ENCODE data around the gene PTPRR.

Gene PTPRR

DNA sequence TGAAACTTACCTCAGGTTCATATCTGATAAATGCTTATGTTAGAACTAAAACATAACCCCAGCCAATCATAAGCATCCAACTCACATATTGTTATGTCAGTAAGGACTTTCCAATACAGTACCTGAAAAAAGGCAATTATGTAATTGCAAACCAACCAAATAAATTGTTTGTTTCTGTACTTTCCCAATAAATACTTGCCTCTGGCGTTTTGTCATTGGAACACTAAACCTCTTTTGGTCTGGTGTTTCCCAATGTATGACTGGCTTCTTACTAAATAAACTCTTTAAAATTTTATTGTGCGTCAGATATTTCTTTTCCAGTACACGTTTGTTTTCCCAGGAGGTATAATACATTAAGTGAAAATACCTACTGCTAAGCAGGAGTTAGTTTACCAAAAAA lies 276.6 kb downstream of the PTPRR start:
- H3K4me2 ChIP-seq (ENCODE audit: low read length) = no peak overlapping the region
- no peak overlapping the region for H3K9ac ChIP-seq (ENCODE audit: low read length)
- H2AFZ ChIP-seq (ENCODE audit: insufficient read depth, low read length, poor library complexity) = no peak overlapping the region
- no peak overlapping the region for H3K4me3 ChIP-seq (ENCODE audit: low read depth, low read length)
- no peak overlapping the region for H3K27ac ChIP-seq (ENCODE audit: low read depth, low read length)
- no peaks in the 10 kb centered on the region for H3K36me3 ChIP-seq (ENCODE audit: control insufficient read depth in 1 of 2, insufficient read depth in 2 of 2, low read length in 2 of 2)
- peaks cover 5% of the 10 kb centered on the region for H3K79me1 ChIP-seq (ENCODE audit: low read length)
- H3K14ac ChIP-seq (ENCODE audit: low read length) = no peak overlapping the region
- no peaks in the 10 kb centered on the region for H3K27me3 ChIP-seq (ENCODE audit: insufficient read depth, low read length)
- no peaks in the 10 kb centered on the region for H3K9me3 ChIP-seq (ENCODE audit: insufficient read depth, low read depth, low read length)
- no peak overlapping the region for H2AK5ac ChIP-seq (ENCODE audit: low read length)
- no peak overlapping the region for H3K4ac ChIP-seq (ENCODE audit: low read depth, low read length)
- no peak overlapping the region for H2BK5ac ChIP-seq (ENCODE audit: low read depth, low read length, poor library complexity)
- no peaks in the 10 kb centered on the region for H3K79me2 ChIP-seq (ENCODE audit: control insufficient read depth, insufficient read depth, low read length, poor library complexity)
- H3K18ac ChIP-seq (ENCODE audit: low read length) = no peak overlapping the region
- H4K91ac ChIP-seq (ENCODE audit: low read depth, low read length) = no peak overlapping the region
- no peak overlapping the region for H4K12ac ChIP-seq (ENCODE audit: low read depth, low read length)
- WGBS (ENCODE audit: extremely low coverage, insufficient coverage, insufficient read length) = no CpG with 5 or more reads among the region's 3 CpGs
- no peak for DNase-seq
- no peak overlapping the region for H4K8ac ChIP-seq (ENCODE audit: low read depth, low read length)
- H3K23ac ChIP-seq (ENCODE audit: low read length) = no peak overlapping the region
- H2BK12ac ChIP-seq (ENCODE audit: low read length) = no peak overlapping the region
- H3K4me1 ChIP-seq (ENCODE audit: control insufficient read depth in 1 of 2, insufficient read depth in 2 of 2, low read length in 2 of 2) = peaks cover 4 to 5% of the 10 kb centered on the region in 2 experiments
- no peak overlapping the region for H2BK120ac ChIP-seq (ENCODE audit: insufficient read depth, low read length, poor library complexity)

DNA sequence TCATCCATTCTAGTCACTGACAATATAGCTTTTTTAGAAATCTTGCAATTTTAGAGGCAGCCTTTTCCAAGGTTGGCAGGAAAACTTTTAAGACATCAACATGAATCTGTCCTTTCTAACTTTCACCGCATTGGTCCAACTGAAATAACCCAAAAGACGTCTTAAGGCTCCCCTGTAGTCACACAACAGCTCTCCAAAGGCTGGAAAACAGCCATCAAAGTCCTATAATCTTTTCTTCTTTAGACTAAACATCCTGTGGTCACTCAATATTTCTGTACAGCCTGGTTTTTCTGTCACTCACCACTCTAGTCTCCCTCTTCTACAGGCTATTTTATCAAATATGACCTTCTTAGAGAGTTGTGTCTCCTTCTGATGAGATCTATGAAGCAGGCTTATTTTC lies 278.8 kb downstream of the PTPRR start:
- no CpG with 5 or more reads among the region's 2 CpGs for WGBS (ENCODE audit: extremely low coverage, insufficient coverage, insufficient read length)
- Histone ChIP-seq H3K4me2 (ENCODE audit: low read length) (no peak overlapping the region), H3K18ac (ENCODE audit: low read length) (no peak overlapping the region), H3K79me2 (ENCODE audit: control insufficient read depth, insufficient read depth, low read length, poor library complexity) (no peaks in the 10 kb centered on the region), H3K79me1 (ENCODE audit: low read length) (peaks cover 5% of the 10 kb centered on the region), H3K4me3 (ENCODE audit: low read depth, low read length) (no peak overlapping the region), H3K27ac (ENCODE audit: low read depth, low read length) (no peak overlapping the region), H3K36me3 (ENCODE audit: control insufficient read depth in 1 of 2, insufficient read depth in 2 of 2, low read length in 2 of 2) (no peaks in the 10 kb centered on the region), H4K12ac (ENCODE audit: low read depth, low read length) (no peak overlapping the region), H2BK5ac (ENCODE audit: low read depth, low read length, poor library complexity) (no peak overlapping the region), H4K8ac (ENCODE audit: low read depth, low read length) (no peak overlapping the region), H3K14ac (ENCODE audit: low read length) (no peak overlapping the region), H2BK12ac (ENCODE audit: low read length) (no peak overlapping the region), H2BK120ac (ENCODE audit: insufficient read depth, low read length, poor library complexity) (no peak overlapping the region), H3K9ac (ENCODE audit: low read length) (no peak overlapping the region), H2AK5ac (ENCODE audit: low read length) (no peak overlapping the region), H3K23ac (ENCODE audit: low read length) (no peak overlapping the region), H3K27me3 (ENCODE audit: insufficient read depth, low read length) (no peaks in the 10 kb centered on the region), H3K4ac (ENCODE audit: low read depth, low read length) (no peak overlapping the region), H3K9me3 (ENCODE audit: insufficient read depth, low read depth, low read length) (no peaks in the 10 kb centered on the region), H2AFZ (ENCODE audit: insufficient read depth, low read length, poor library complexity) (no peak overlapping the region), H4K91ac (ENCODE audit: low read depth, low read length) (no peak overlapping the region), H3K4me1 (ENCODE audit: control insufficient read depth in 1 of 2, insufficient read depth in 2 of 2, low read length in 2 of 2) (peaks cover 4 to 5% of the 10 kb centered on the region in 2 experiments)
- DNase-seq = no peak

- Histone ChIP-seq H3K36me3 (ENCODE audit: control insufficient read depth in 1 of 2, insufficient read depth in 2 of 2, low read length in 2 of 2) (no peaks in the 10 kb centered on the region), H3K23ac (ENCODE audit: low read length) (no peak overlapping the region), H2AFZ (ENCODE audit: insufficient read depth, low read length, poor library complexity) (no peak overlapping the region), H3K79me2 (ENCODE audit: control insufficient read depth, insufficient read depth, low read length, poor library complexity) (no peaks in the 10 kb centered on the region), H3K27ac (ENCODE audit: low read depth, low read length) (no peak overlapping the region), H3K4me3 (ENCODE audit: low read depth, low read length) (no peak overlapping the region), H3K4ac (ENCODE audit: low read depth, low read length) (no peak overlapping the region), H2BK5ac (ENCODE audit: low read depth, low read length, poor library complexity) (no peak overlapping the region), H4K12ac (ENCODE audit: low read depth, low read length) (no peak overlapping the region), H2AK5ac (ENCODE audit: low read length) (no peak overlapping the region), H2BK120ac (ENCODE audit: insufficient read depth, low read length, poor library complexity) (no peak overlapping the region), H3K18ac (ENCODE audit: low read length) (no peak overlapping the region), H4K91ac (ENCODE audit: low read depth, low read length) (no peak overlapping the region), H3K14ac (ENCODE audit: low read length) (no peak overlapping the region), H3K4me2 (ENCODE audit: low read length) (no peak overlapping the region), H3K27me3 (ENCODE audit: insufficient read depth, low read length) (no peaks in the 10 kb centered on the region), H3K79me1 (ENCODE audit: low read length) (peaks cover 4% of the 10 kb centered on the region), H3K9ac (ENCODE audit: low read length) (no peak overlapping the region), H2BK12ac (ENCODE audit: low read length) (no peak overlapping the region), H3K4me1 (ENCODE audit: control insufficient read depth in 1 of 2, insufficient read depth in 2 of 2, low read length in 2 of 2) (peaks cover 3 to 4% of the 10 kb centered on the region in 2 experiments), H4K8ac (ENCODE audit: low read depth, low read length) (no peak overlapping the region), H3K9me3 (ENCODE audit: insufficient read depth, low read depth, low read length) (no peaks in the 10 kb centered on the region)
- no CpG with 5 or more reads among the region's 1 CpG for WGBS (ENCODE audit: extremely low coverage, insufficient coverage, insufficient read length)
- no peak for DNase-seq
Measured at GRCh38 chr12:70640901-70641300, 279.6 kb downstream of the PTPRR start.

DNA sequence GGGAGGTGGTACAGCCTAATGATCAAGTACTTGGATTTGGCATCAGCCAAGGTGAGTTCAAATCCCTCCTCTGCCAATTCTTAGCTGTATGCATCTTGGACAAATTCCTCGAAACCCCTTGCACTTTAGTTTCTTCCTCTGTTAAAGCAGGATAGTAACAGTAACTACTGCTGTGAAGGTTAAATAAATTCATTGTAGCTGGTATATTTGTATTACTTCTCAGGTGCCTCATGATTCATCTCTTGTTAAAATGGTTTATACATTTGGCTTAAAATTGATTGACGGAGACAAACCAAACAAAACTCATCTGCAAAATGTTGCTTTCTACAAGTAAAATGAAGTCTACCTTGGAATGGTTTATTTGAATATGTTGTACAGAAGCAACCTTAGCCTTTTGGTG lies 281.0 kb downstream of the PTPRR start:
- WGBS (ENCODE audit: extremely low coverage, insufficient coverage, insufficient read length) = no CpG with 5 or more reads among the region's 2 CpGs
- no peaks in the 10 kb centered on the region for H3K27me3 ChIP-seq (ENCODE audit: insufficient read depth, low read length)
- no peak overlapping the region for H3K18ac ChIP-seq (ENCODE audit: low read length)
- no peak for DNase-seq
- no peaks in the 10 kb centered on the region for H3K36me3 ChIP-seq (ENCODE audit: control insufficient read depth in 1 of 2, insufficient read depth in 2 of 2, low read length in 2 of 2)
- no peak overlapping the region for H2BK12ac ChIP-seq (ENCODE audit: low read length)
- no peak overlapping the region for H3K27ac ChIP-seq (ENCODE audit: low read depth, low read length)
- no peak overlapping the region for H3K23ac ChIP-seq (ENCODE audit: low read length)
- no peak overlapping the region for H2AFZ ChIP-seq (ENCODE audit: insufficient read depth, low read length, poor library complexity)
- no peaks in the 10 kb centered on the region for H3K4me1 ChIP-seq (ENCODE audit: control insufficient read depth in 1 of 2, insufficient read depth in 2 of 2, low read length in 2 of 2)
- no peak overlapping the region for H2BK120ac ChIP-seq (ENCODE audit: insufficient read depth, low read length, poor library complexity)
- H2AK5ac ChIP-seq (ENCODE audit: low read length) = no peak overlapping the region
- H2BK5ac ChIP-seq (ENCODE audit: low read depth, low read length, poor library complexity) = no peak overlapping the region
- no peak overlapping the region for H3K4me3 ChIP-seq (ENCODE audit: low read depth, low read length)
- no peak overlapping the region for H4K8ac ChIP-seq (ENCODE audit: low read depth, low read length)
- H3K4ac ChIP-seq (ENCODE audit: low read depth, low read length) = no peak overlapping the region
- H3K9ac ChIP-seq (ENCODE audit: low read length) = no peak overlapping the region
- no peaks in the 10 kb centered on the region for H3K79me2 ChIP-seq (ENCODE audit: control insufficient read depth, insufficient read depth, low read length, poor library complexity)
- no peak overlapping the region for H3K4me2 ChIP-seq (ENCODE audit: low read length)
- no peak overlapping the region for H4K12ac ChIP-seq (ENCODE audit: low read depth, low read length)
- H3K79me1 ChIP-seq (ENCODE audit: low read length) = no peaks in the 10 kb centered on the region
- no peaks in the 10 kb centered on the region for H3K9me3 ChIP-seq (ENCODE audit: insufficient read depth, low read depth, low read length)
- no peak overlapping the region for H3K14ac ChIP-seq (ENCODE audit: low read length)
- no peak overlapping the region for H4K91ac ChIP-seq (ENCODE audit: low read depth, low read length)
